GM19193 (cell line): ENCODE measurements around the gene CNGB1.

Source experiments
- POLR2A ChIP-seq: IDR thresholded peaks from 4 replicates; pipeline ENCODE4 v1.6.1; 2011; ENCODE audit not compliant: insufficient read depth, insufficient read length; ENCODE audit errors: extremely low read depth

The CNGB1 gene

DNA sequence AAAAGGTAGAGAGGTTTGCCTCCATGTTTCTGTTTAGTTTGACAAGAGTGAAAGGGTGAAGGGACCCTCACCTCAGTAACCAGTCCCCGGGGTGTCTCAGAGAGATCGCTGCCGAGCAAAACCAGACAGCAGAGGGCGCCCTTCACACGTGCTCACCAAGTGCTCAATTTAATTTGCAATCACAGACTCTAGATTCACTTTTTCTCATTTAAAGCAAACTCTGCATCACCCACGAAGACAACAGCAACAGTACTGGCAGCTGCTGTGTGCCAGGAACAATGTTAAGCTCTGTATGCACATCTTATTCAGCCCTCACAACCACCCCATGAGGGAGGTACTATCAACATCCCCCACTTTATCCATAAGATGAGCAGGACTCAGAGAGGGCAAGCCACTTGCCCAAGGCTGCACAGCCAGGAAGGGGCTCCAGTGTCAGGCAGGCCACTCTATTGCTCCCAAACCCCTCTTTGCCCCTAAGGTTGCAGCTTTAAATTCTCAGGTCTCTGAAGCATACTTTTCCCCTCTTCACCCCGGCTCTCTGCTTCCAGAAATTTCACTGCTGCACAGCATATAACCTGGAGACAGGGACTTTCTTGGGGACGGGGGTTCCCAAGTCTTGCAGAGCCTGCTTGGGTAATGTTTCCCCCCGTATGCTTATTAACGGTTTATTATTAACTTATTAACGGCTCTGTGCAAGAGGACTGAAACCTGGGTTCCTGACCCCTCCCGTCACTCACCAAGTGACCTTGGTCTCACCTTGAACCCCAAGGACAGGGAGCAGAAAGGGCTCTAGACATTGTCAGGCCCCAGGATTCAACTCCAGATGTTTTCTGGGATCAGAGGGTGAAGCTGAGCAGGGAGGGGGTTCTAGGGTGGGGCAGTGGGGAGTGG, 70.9 kb downstream of the CNGB1 start:
- no peak for TF ChIP-seq POLR2A

GRCh38 chr16:57898961-57899360, 72.0 kb downstream of the CNGB1 start:
- no peak for TF ChIP-seq POLR2A

GRCh38 chr16:57897996-57898395, 72.9 kb downstream of the CNGB1 start:
- TF ChIP-seq POLR2A = no peak

DNA sequence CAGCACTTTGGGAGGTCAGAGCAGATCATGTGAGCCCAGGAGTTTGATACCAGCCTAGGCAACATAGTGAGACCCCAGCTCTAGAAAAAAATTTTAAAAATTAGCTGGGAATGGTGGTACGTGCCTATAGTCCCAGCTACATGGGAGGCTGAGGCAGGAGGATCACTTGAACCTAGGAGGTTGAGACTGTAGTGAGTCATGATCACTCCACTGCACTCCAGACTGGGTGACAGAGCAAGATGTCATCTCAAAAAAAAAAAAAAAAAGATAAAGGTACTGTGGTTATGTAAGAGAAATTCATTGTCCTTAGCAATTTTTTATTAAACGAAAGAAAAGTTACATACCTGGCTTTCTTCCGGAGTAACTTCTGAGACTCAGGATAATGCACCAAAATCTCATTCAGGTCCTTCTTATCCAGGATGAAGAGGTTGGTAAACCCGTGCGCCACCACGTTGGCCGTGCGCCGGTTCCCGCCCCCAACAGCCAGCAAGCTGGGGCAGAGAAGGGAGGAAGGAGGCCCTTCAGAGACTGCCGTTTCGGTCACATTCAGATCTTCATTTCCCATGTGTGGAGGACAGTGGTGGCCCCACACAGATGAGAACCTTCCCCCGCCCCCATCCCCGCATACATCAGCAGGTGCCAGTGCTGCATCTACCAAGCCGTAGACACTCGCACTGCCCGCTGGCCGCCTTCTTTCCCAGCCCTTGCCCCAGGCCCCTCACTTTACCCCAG, 73.7 kb downstream of the CNGB1 start:
- TF ChIP-seq POLR2A = no peak

DNA sequence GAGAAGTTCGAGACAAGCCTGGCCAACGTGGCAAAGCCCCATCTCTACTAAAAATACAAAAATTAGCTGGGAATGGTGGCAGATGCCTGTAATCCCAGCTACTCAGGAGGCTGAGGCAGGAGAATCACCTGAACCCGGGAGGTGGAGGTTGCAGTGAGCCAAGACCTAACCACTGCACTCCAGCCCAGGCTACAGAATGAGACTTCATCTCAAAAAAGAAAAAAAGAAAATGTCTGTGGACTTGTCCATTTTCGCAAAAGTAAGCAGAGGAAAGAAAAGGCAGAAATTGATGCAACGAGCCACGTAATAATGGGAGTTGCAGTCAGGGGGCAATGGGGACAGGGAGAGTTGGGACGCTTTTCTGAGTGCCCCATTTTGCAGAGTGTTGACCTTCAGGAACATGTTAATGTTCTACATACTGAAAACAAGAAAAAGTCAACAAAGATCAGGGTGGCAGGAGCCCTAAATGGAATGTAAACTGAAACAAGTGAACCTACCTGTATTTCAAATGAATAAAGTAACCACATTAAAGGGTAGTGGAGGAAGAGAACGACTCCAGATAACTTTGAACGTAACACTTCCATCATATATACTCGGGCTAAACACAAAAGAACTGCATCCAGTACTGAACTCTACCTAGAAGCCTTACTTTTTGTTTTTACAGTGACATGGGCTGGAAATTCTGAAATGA, 76.4 kb downstream of the CNGB1 start:
- no peak for TF ChIP-seq POLR2A

DNA sequence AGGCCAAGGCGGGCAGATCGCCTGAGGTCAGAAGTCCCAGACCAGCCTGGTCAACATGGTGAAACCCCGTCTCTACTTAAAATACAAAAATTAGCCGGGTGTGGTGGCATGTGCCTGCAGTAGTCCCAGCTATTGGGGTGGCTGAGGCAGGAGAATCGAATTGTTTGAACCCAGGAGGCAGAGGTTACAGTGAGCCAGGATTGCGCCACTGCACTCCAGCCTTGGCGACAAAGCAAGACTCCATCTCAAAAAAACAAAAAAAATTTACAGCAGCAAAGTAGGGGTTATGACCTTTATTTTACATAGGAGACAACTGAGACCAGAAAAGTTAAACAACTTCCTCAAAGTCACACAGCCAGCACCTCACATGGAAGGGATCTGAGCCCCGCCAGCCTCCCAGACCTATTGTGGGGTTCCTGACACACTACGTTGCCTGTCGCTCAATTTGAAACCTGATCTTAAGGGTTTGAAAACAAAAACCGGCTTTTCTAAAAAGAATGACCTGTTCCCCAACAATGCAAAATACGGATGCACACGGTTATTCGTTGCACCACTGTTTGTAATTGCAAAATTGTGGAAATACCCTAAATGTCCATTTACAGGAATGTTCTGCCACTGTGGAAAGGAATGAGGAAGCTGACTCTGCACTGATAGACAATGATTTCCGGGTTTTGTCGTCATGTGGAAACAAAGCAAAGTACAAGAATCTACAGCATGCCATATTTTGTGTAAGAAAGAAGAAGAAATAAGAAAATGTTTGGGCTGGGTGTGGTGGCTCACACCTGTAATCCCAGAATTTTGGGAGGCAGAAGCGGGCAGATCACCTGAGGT, 77.2 kb downstream of the CNGB1 start:
- no peak for TF ChIP-seq POLR2A

GRCh38 chr16:57893217-57893558, 77.7 kb downstream of the CNGB1 start:
- no peak for TF ChIP-seq POLR2A

- no peak for TF ChIP-seq POLR2A
These were observed 78.4 kb downstream of the CNGB1 start for GRCh38 chr16:57892447-57893096.

- no peak for TF ChIP-seq POLR2A
These were observed 78.9 kb downstream of the CNGB1 start for GRCh38 chr16:57892041-57892440.

DNA sequence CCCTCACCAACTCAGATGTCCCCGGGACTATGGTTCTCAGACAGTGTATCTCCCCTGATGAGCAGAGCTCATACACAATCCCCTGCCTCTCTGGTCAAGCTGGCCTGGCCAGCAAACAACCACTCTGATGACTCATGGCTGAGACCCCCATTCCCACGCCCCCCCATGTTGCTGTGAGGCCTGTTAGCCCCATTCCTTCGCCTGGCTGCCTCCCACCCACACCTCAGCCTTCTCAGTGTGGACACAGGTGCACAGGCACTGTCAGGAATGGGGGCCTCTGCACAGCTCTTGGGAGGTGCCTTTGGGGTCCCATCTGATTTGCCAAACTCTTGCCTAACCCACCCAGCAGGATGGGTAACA, 80.2 kb downstream of the CNGB1 start:
- no peak for TF ChIP-seq POLR2A

DNA sequence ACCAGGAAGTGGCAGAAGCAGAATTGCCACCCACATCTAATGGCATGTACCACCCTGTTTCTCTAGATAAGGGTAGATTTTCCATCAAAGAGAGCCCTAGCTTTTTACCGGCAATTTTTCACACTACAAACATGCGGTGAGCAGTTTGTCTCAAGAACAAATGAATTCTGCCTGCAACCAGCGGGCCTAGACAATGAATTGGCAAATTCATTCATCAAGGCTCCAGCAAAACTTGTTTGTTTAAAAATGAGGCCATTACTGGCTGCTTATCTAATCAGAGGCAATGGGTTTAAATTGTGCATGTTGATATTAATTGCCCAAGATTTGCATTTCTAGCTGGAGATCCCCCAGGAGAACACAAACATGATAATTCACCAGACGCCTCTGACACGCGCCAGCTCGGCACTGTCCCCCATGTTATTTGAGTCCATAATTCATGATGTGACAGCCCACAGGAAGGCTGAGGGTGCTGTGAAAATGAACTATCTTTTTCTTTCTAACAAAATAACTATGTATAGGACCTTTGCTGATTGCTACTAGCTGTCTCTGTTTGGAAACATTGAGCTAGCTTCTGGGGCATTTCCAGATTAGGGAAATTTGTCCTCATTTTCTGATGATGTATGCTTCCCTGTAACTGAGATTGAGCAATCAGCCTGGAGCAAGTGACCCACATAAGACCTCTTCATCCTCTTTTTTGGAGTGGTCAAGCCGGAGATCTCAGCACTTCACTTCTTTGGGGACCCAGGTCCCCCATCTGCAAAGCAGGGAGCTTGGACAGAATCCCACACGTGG, 80.8 kb downstream of the CNGB1 start:
- TF ChIP-seq POLR2A = no peak

DNA sequence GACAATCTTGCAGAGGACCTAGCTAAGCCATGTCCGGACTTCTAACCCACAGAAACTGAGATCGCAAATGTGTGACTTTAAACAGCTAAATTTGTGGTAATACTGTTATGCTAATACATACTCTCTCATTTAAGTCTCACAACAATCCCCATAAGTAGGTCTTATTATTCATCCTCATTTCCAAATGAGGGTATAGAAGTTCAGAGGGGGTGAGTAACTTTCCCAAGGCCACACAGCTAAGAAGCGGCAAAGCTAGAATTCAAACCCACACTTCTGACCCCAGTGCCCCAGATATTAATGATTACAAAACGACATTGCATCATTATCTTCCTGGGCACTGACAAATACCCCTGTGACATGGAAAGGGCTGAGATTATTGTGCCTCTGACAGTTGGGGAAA, 81.4 kb downstream of the CNGB1 start:
- no peak for TF ChIP-seq POLR2A

- TF ChIP-seq POLR2A = no peak
These were observed 81.8 kb downstream of the CNGB1 start for GRCh38 chr16:57889111-57889510.
